GM23338 (cell line): ENCODE results near the gene LTB. TPM values are rescaled to one million over a fixed set of nuclear protein-coding genes. Genes with fewer than 3 reads are reported as not detected.

Experiments used
- ATAC-seq: fragments of 200-7000 bp; cut with Tn5 transposase; 3 replicates; pipeline ENCODE4 v1.9.1; 2020
- DNase-seq: peaks from one replicate; pipeline ENCODE4 v3.0.0-alpha.2; 2015; ENCODE audit warnings: low spot score
- H2AFZ ChIP-seq: fragments of 200-600 bp; sonication (generic); 2 replicates; pipeline ENCODE4 v1.8.0; 2016; ENCODE audit warnings: antibody characterized with exemption, mild to moderate bottlenecking, moderate library complexity
- H3F3A ChIP-seq: fragments of 200-600 bp; sonication (generic); replicated peaks from 2 replicates; pipeline ENCODE4 v1.8.0; 2017; ENCODE audit warnings: antibody characterized with exemption, mixed run types, low read depth
- H3K27ac ChIP-seq: fragments of 200-600 bp; sonication (generic); 2 replicates; pipeline ENCODE4 v1.6.1; 2016; ENCODE audit warnings: low read depth
- H3K27me3 ChIP-seq: fragments of 200-600 bp; sonication (generic); 2 replicates; pipeline ENCODE4 v1.8.0; 2016; ENCODE audit warnings: mild to moderate bottlenecking, mixed run types, moderate library complexity; ENCODE audit not compliant: insufficient read depth
- H3K36me3 ChIP-seq: fragments of 200-600 bp; sonication (generic); 2 replicates; pipeline ENCODE4 v1.8.0; 2016; ENCODE audit warnings: mild to moderate bottlenecking; ENCODE audit not compliant: insufficient read depth
- H3K4me1 ChIP-seq: fragments of 200-600 bp; sonication (generic); 2 replicates; pipeline ENCODE4 v1.8.0; 2016; ENCODE audit warnings: mild to moderate bottlenecking, moderate library complexity; ENCODE audit not compliant: insufficient read depth
- H3K4me2 ChIP-seq: fragments of 200-600 bp; sonication (generic); 2 replicates; pipeline ENCODE4 v1.7.1; 2017; ENCODE audit warnings: mixed run types
- H3K4me3 ChIP-seq: fragments of 200-600 bp; sonication (generic); 2 replicates; pipeline ENCODE4 v1.6.1; 2016; ENCODE audit warnings: mixed run types
- H3K79me2 ChIP-seq: fragments of 200-600 bp; sonication (generic); replicated peaks from 2 replicates; pipeline ENCODE4 v1.8.0; 2017; ENCODE audit warnings: mild to moderate bottlenecking; ENCODE audit not compliant: insufficient read depth
- H3K9me2 ChIP-seq: fragments of 200-600 bp; sonication (generic); 2 replicates; pipeline ENCODE4 v1.8.0; 2017; ENCODE audit not compliant: insufficient read depth
- H4K20me1 ChIP-seq: fragments of 200-600 bp; sonication (generic); replicated peaks from 2 replicates; pipeline ENCODE4 v1.8.0; 2017; ENCODE audit warnings: mild to moderate bottlenecking; ENCODE audit not compliant: insufficient read depth
- H3K27ac Mint-ChIP-seq: 2 replicates; pipeline ENCODE4 v1.8.0; 2020; ENCODE audit warnings: inconsistent platforms, mild to moderate bottlenecking, moderate library complexity, mixed read lengths
- H3K27me3 Mint-ChIP-seq: 3 replicates; pipeline ENCODE4 v1.8.0; 2022; ENCODE audit warnings: low read depth, mild to moderate bottlenecking, moderate library complexity, mixed read lengths, inconsistent platforms; ENCODE audit not compliant: insufficient read depth, poor library complexity
- H3K36me3 Mint-ChIP-seq: 3 replicates; pipeline ENCODE4 v1.8.0; 2021; ENCODE audit warnings: low read depth, mild to moderate bottlenecking, inconsistent platforms, moderate library complexity, mixed read lengths
- H3K4me1 Mint-ChIP-seq: 3 replicates; pipeline ENCODE4 v1.8.0; 2020; ENCODE audit warnings: mild to moderate bottlenecking, inconsistent platforms, mixed read lengths
- H3K4me3 Mint-ChIP-seq: 3 replicates; pipeline ENCODE4 v1.8.0; 2021; ENCODE audit warnings: moderate library complexity, mild to moderate bottlenecking, inconsistent platforms, mixed read lengths
- H3K9me3 Mint-ChIP-seq: 3 replicates; pipeline ENCODE4 v1.8.0; 2020; ENCODE audit warnings: moderate library complexity, mild to moderate bottlenecking, inconsistent platforms, mixed read lengths
- CREB1 ChIP-seq: fragments of 250-450 bp; sonication (Bioruptor Pico); IDR thresholded peaks from 2 replicates; pipeline ENCODE4 v1.5.0; 2020; ENCODE audit warnings: low read depth, mild to moderate bottlenecking, moderate library complexity
- CTCF ChIP-seq, 2 experiments: fragments of 200-600 bp in 1 of 2; sonication (generic) in 1 of 2; conservative IDR thresholded peaks; 2 replicates each; pipeline versions ENCODE4 v1.5.1 to v1.6.1; 2016 to 2017; ENCODE audit warnings: antibody characterized with exemption in 2 of 2, low read depth in 2 of 2, mild to moderate bottlenecking in 2 of 2, moderate library complexity in 1 of 2
- ETS1 ChIP-seq: IDR thresholded peaks from 2 replicates; pipeline ENCODE4 v1.6.1; 2016; ENCODE audit warnings: antibody characterized with exemption
- EZH2 ChIP-seq: fragments of 200-600 bp; sonication (generic); IDR thresholded peaks from one replicate; pipeline ENCODE4 v1.8.0; 2017; ENCODE audit warnings: antibody characterized with exemption, mild to moderate bottlenecking, low read depth; ENCODE audit not compliant: unreplicated experiment
- EZH2phosphoT487 ChIP-seq: fragments of 200-600 bp; sonication (generic); IDR thresholded peaks from one replicate; pipeline ENCODE4 v1.8.1; 2018; ENCODE audit warnings: antibody characterized with exemption; ENCODE audit not compliant: unreplicated experiment
- JUNB ChIP-seq: IDR thresholded peaks from one replicate; pipeline ENCODE4 v1.6.1; 2016; ENCODE audit warnings: antibody characterized with exemption; ENCODE audit not compliant: unreplicated experiment
- NANOG ChIP-seq: IDR thresholded peaks from 2 replicates; pipeline ENCODE4 v1.6.1; 2016; ENCODE audit warnings: antibody characterized with exemption, borderline replicate concordance
- POLR2AphosphoS5 ChIP-seq: IDR thresholded peaks from 2 replicates; pipeline ENCODE4 v1.6.1; 2016; ENCODE audit warnings: antibody characterized with exemption, low read depth
- STAT1 ChIP-seq: IDR thresholded peaks from one replicate; pipeline ENCODE4 v1.6.1; 2016; ENCODE audit warnings: antibody characterized with exemption; ENCODE audit not compliant: unreplicated experiment
- ZNF114 ChIP-seq: fragments of 250-450 bp; sonication (Bioruptor Pico); IDR thresholded peaks from 2 replicates; pipeline ENCODE4 v1.5.0; 2020; ENCODE audit warnings: mild to moderate bottlenecking, moderate library complexity
- polyA plus RNA-seq: library from polyadenylated mRNA; unstranded; fragments of >200 nt; fragmentation: Nextera tagmentation; extraction: Ambion mirVana; gene quantifications from 2 replicates; pipeline ENCODE4 v1.2.1, GENCODE V29; 2016
- total RNA-seq: library from RNA; depleted of rRNA; stranded (reverse); fragments of >200 nt; shearing (Covaris generic); gene quantifications from 2 replicates; pipeline ENCODE4 v1.2.3, GENCODE V29; 2014
- TF ChIP-seq, protein P1 (sequence below): IDR thresholded peaks from one replicate; pipeline ENCODE4 v1.6.1; 2018; ENCODE audit warnings: antibody characterized with exemption; ENCODE audit not compliant: unreplicated experiment

The LTB gene
- total and polyA plus RNA-seq, 2 experiments from 2014 or later, result 1.7 TPM; not detected in 1

DNA sequence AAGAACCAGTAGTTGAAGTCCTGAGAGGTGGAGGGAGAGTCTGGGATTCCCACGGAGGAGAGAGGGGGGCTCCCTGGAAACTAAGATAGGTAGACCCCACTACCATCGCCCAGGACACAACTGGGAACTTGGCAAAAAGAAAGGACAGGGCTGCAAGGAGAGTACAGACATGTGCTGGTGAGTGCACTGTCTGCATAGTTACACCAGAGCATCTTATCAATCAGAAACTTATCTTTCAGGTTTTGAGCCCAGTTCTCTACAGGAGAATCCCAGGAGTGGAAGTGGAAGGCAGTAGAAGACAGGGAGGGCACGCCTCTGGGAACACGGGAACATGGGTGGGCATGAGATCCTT, 22.6 kb downstream of the LTB start:
- Mint-ChIP-seq H3K4me3 (no peak overlapping the region; the same call in 2 of the 3 replicates), H3K36me3 (peaks cover 25% of the 10 kb centered on the region), H3K4me1 (peaks cover 18% of the 10 kb centered on the region), H3K9me3 (no peaks in the 10 kb centered on the region; the same call in 2 of the 3 replicates), H3K27ac (peak overlapping the region; percentile 76; the same call in 1 of the 2 replicates), H3K27me3 (peaks cover 3% of the 10 kb centered on the region)
- no peaks in the 10 kb centered on the region for H3K36me3 ChIP-seq
- ATAC-seq (no peak), DNase-seq (no peak)
- 0 out of 2 replicates have a peak, but pooled peaks cover 2% of the 10 kb centered on the region for H3F3A ChIP-seq
- H3K4me3 ChIP-seq, result no peak overlapping the region
- H3K4me2 ChIP-seq, result no peak overlapping the region
- no peaks in the 10 kb centered on the region for H3K79me2 ChIP-seq
- no peak overlapping the region for H2AFZ ChIP-seq
- H3K9me2 ChIP-seq, result no peaks in the 10 kb centered on the region
- H4K20me1 ChIP-seq, result no peaks in the 10 kb centered on the region
- H3K4me1 ChIP-seq, result peaks cover 3% of the 10 kb centered on the region; the same call in 1 of the 2 replicates
- no peak overlapping the region for H3K27ac ChIP-seq
- no peaks in the 10 kb centered on the region for H3K27me3 ChIP-seq
- TF ChIP-seq EZH2, result no peak
- no peak for TF ChIP-seq JUNB
- TF ChIP-seq NANOG, result no peak
- no peak for TF ChIP-seq CREB1
- TF ChIP-seq ETS1, result no peak
- no peak for TF ChIP-seq POLR2AphosphoS5
- TF ChIP-seq STAT1, result no peak

- Histone ChIP-seq H3K4me2 (no peak overlapping the region), H3K4me3 (no peak overlapping the region), H3K79me2 (no peaks in the 10 kb centered on the region), H3K27ac (no peak overlapping the region), H3K4me1 (peaks cover 3% of the 10 kb centered on the region; the same call in 1 of the 2 replicates), H3K36me3 (no peaks in the 10 kb centered on the region), H3K9me2 (no peaks in the 10 kb centered on the region), H2AFZ (no peak overlapping the region), H4K20me1 (no peaks in the 10 kb centered on the region), H3K27me3 (no peaks in the 10 kb centered on the region), H3F3A (0 out of 2 replicates have a peak, but pooled peaks cover 2% of the 10 kb centered on the region)
- DNase-seq (no peak), ATAC-seq (no peak)
- Mint-ChIP-seq H3K4me1 (peaks cover 18% of the 10 kb centered on the region), H3K9me3 (no peaks in the 10 kb centered on the region; the same call in 2 of the 3 replicates), H3K4me3 (no peak overlapping the region; the same call in 2 of the 3 replicates), H3K27ac (peak overlapping the region; percentile 76; the same call in 1 of the 2 replicates), H3K27me3 (peaks cover 3% of the 10 kb centered on the region), H3K36me3 (peaks cover 25% of the 10 kb centered on the region)
- TF ChIP-seq POLR2AphosphoS5, result no peak
- no peak for TF ChIP-seq ETS1
- no peak for TF ChIP-seq JUNB
- TF ChIP-seq CTCF (conservative IDR thresholded peaks at IDR 0.05; ENCODE audit: low read depth in 2 of 2), result no peak
- TF ChIP-seq CREB1, result no peak
- TF ChIP-seq EZH2phosphoT487, result no peak
- TF ChIP-seq ZNF114 (CRISPR knock-in tag), result no peak
- no peak for TF ChIP-seq EZH2
- TF ChIP-seq NANOG, result no peak
- TF ChIP-seq, protein P1, sequence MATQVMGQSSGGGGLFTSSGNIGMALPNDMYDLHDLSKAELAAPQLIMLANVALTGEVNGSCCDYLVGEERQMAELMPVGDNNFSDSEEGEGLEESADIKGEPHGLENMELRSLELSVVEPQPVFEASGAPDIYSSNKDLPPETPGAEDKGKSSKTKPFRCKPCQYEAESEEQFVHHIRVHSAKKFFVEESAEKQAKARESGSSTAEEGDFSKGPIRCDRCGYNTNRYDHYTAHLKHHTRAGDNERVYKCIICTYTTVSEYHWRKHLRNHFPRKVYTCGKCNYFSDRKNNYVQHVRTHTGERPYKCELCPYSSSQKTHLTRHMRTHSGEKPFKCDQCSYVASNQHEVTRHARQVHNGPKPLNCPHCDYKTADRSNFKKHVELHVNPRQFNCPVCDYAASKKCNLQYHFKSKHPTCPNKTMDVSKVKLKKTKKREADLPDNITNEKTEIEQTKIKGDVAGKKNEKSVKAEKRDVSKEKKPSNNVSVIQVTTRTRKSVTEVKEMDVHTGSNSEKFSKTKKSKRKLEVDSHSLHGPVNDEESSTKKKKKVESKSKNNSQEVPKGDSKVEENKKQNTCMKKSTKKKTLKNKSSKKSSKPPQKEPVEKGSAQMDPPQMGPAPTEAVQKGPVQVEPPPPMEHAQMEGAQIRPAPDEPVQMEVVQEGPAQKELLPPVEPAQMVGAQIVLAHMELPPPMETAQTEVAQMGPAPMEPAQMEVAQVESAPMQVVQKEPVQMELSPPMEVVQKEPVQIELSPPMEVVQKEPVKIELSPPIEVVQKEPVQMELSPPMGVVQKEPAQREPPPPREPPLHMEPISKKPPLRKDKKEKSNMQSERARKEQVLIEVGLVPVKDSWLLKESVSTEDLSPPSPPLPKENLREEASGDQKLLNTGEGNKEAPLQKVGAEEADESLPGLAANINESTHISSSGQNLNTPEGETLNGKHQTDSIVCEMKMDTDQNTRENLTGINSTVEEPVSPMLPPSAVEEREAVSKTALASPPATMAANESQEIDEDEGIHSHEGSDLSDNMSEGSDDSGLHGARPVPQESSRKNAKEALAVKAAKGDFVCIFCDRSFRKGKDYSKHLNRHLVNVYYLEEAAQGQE, result no peak
Observed at GRCh38 chr6:31558631-31559500, 23.4 kb downstream of the LTB start.
